T-helper 22 cell (primary cell): ENCODE measurements around the gene TNPO3.

Experiments used
- DNase-seq: peaks from one replicate; pipeline ENCODE4 v3.0.0-alpha.2; 2020; ENCODE audit warnings: low read depth

Gene TNPO3

GRCh38 chr7:128939075-128939860 lies 115.6 kb downstream of the TNPO3 start:
- no peak for DNase-seq

- no peak for DNase-seq
Observed at GRCh38 chr7:128938544-128939074, 116.3 kb downstream of the TNPO3 start.

GRCh38 chr7:128937647-128938543 lies 117.0 kb downstream of the TNPO3 start, which contains the start of gene IRF5:
Gene IRF5, plus strand, starts transcription at chr7:128937927. Its CDS starts 4,155 bp downstream, at chr7:128942082.
- no peak for DNase-seq

DNA sequence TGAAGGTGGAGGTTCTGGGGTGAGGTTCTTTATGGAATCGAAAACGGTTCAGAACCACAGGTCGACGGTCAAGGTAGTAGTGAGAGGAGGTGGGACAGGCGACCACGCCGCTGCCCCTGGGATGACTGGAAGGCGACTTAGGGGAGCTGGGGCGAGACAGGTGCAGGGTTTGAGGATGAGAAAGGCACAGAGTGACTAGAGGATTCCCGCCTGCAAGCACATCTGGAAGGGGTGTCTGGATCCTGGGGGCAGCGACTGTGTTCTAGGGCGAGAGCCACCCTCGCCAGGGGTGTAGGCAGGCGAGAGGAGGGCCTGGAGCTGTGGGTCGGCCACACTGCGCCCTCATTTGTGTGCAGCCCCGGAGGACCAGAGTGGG lies 117.7 kb downstream of the TNPO3 start:
- DNase-seq = no peak

DNA sequence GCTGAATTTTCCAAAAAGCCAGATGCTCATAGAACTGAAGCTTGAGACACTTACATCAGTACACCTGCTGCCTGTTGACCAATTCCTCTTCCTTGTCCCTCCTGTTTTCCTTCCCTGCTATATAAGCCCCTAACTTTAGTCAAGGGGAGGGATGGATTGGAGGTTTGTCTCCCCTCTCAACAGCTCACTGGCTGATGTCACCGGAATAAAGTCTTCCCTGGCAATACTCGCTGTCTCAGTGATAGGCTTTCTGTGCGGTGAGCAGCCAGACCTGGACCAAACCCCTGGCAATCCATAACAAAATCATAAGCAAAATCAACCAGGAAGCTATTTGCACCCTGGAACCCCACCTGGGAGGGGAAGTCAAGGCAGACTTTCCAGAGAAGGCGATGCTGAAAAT lies 118.1 kb downstream of the TNPO3 start:
- DNase-seq = no peak

DNA sequence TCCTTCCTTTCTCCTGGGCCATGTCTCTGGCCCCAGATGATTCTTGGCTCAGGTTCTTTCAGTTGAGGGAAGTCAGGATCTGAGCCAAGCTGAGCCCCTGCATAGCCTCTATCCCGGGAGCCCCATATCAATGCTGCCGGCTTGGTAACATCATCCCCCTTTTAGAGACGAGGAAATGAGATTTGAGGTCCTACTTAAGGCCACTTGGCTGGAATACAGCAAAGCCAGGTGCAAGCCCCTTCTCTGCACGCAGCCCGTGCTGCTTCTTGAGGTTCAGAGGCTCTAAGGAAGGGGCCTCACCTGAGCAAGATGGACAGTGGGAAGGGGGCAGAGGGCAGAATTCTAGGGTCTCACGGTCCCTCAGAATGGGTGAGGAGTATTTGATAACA lies 119.6 kb downstream of the TNPO3 start:
- DNase-seq = no peak

- no peak for DNase-seq
Observed at GRCh38 chr7:128934361-128935341, 120.3 kb downstream of the TNPO3 start.

- no peak for DNase-seq
Observed at GRCh38 chr7:128933180-128933891, 121.6 kb downstream of the TNPO3 start.

GRCh38 chr7:128932862-128933179 lies 122.1 kb downstream of the TNPO3 start:
- DNase-seq = no peak

- DNase-seq = no peak
Observed at GRCh38 chr7:128931965-128932861, 122.7 kb downstream of the TNPO3 start.

DNA sequence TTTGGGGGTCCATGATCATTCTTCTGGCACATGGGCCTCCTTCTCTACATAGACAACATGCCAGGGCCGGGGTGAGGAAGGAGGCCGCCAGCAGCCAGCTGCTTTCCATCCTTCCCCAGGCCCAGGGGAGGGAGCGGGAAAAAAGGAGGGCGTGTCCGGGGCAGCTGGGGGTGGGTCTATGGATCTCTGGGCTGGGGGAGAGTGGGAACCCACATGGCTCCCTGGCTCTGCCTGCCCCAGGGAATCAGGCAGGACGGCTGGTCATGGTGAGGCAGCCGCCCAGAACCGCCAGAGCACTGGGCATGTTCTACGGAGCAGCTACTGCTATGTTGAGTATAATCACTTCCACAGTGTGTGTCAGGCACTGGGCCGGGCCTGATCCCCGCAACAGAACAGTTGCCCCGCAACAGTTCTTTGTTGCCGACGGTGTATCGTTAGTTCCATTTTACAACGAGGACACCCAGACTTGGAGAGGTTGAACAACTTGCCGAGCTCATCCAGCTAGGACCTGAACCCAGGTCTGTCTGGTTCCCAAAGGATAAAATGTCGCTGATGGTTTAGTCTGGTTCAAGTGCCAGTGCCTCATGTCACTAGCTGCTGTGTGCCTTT lies 123.6 kb downstream of the TNPO3 start:
- no peak for DNase-seq

- no peak for DNase-seq
Observed at GRCh38 chr7:128928882-128929788, 125.8 kb downstream of the TNPO3 start.

GRCh38 chr7:128928159-128928813 lies 126.6 kb downstream of the TNPO3 start:
- no peak for DNase-seq

- DNase-seq = no peak
Observed at GRCh38 chr7:128924707-128925588, 130.0 kb downstream of the TNPO3 start.

GRCh38 chr7:128923411-128923800 lies 131.5 kb downstream of the TNPO3 start:
- DNase-seq = no peak

DNA sequence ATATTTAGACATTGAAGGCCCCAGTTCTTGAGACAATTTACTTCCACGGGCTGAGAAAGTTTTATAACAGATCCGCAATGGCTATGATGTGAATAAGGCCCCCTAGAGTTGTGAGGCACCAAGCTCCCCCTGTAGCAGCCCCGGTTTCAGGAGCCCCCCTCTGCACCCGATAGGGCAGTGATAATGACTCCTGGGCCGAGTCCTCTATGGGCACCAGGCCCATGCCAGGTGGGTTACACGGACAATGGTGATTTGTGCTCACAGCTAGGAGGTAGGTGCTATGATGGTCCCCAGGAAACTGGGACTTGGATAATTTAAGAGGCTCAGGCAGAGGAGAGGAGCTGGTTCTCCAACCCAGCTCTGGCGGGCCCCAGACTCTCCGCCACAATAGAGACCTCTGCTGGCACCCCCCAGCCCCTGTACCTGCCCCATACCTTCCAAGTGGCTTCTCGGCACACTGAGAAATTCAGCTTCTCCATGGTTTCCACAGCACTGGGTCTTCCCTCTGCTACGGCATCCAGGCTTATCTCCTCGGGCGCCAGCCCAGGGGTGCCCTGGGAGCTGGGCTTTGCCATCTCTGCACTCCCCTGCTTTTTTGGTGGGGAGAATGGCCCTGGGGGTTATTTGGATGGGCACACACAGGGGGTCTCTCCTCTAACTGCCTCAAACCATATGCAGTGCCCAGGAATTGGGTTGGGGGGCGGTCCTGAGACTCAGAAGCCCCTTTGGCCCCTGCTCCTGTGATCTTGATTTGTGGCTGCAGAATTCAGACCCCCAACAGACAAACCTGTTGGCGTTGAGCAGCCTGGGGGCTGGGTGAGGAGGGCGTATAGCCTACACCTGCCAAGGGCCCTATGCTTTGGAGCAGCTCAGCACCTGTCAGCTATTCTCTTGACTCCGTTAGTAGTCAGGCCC lies 132.2 kb downstream of the TNPO3 start:
- no peak for DNase-seq
